Neural cell (in vitro differentiated cells): ENCODE results near the gene ANKRD63. TPM values are rescaled to one million over a fixed set of nuclear protein-coding genes. Genes with fewer than 3 reads are reported as not detected.
A peak's percentile ranks its signal among the peaks of the same experiment; 100 is the strongest.

ENCODE experiments used
- H2AFZ ChIP-seq: fragments of 200-600, 300-800 bp; sonication (generic), shearing (Covaris generic); 2 replicates; pipeline ENCODE4 v1.6.0; 2014; ENCODE audit warnings: low read depth, mild to moderate bottlenecking, antibody characterized with exemption, low read length, moderate library complexity
- H3F3A ChIP-seq: fragments of 200-600 bp; shearing (Covaris generic); 2 replicates; pipeline ENCODE4 v1.6.1; 2016; ENCODE audit warnings: mild to moderate bottlenecking, moderate library complexity, mixed read lengths, antibody characterized with exemption, low read length; ENCODE audit not compliant: insufficient read depth, poor library complexity, severe bottlenecking
- H3K27ac ChIP-seq: fragments of 200-600, 300-800 bp; sonication (generic), shearing (Covaris generic); 2 replicates; pipeline ENCODE4 v1.5.1; 2014; ENCODE audit warnings: mild to moderate bottlenecking, low read length, moderate library complexity
- H3K27me3 ChIP-seq: fragments of 300-800, 200-600 bp; sonication (generic), shearing (Covaris generic); 2 replicates; pipeline ENCODE4 v1.6.0; 2014; ENCODE audit warnings: mild to moderate bottlenecking, low read depth, low read length, moderate library complexity; ENCODE audit not compliant: insufficient read depth
- H3K36me3 ChIP-seq: fragments of 300-800, 200-600 bp; sonication (generic), shearing (Covaris generic); 2 replicates; pipeline ENCODE4 v1.5.1; 2014; ENCODE audit warnings: mild to moderate bottlenecking, antibody characterized with exemption, low read length, moderate library complexity; ENCODE audit not compliant: insufficient read depth
- H3K4me2 ChIP-seq: fragments of 300-800, 200-600 bp; sonication (generic), shearing (Covaris generic); 2 replicates; pipeline ENCODE4 v1.6.0; 2014; ENCODE audit warnings: mild to moderate bottlenecking, low read length
- H3K4me3 ChIP-seq: fragments of 300-800, 200-600 bp; sonication (generic), shearing (Covaris generic); 2 replicates; pipeline ENCODE4 v1.5.1; 2014; ENCODE audit warnings: mild to moderate bottlenecking, low read length, moderate library complexity
- H3K79me2 ChIP-seq: fragments of 200-600 bp; shearing (Covaris generic); replicated peaks from 2 replicates; pipeline ENCODE4 v1.6.0; 2014; ENCODE audit warnings: mild to moderate bottlenecking, low read length, moderate library complexity; ENCODE audit not compliant: insufficient read depth
- H3K9ac ChIP-seq: fragments of 300-800, 200-600 bp; sonication (generic), shearing (Covaris generic); 2 replicates; pipeline ENCODE4 v1.6.1; 2016; ENCODE audit warnings: mild to moderate bottlenecking, low read length, mixed read lengths
- H3K9me2 ChIP-seq: fragments of 200-600 bp; shearing (Covaris generic); 2 replicates; pipeline ENCODE4 v1.6.1; 2016; ENCODE audit warnings: mild to moderate bottlenecking, low read length, mixed read lengths; ENCODE audit not compliant: insufficient read depth
- H3K9me3 ChIP-seq: fragments of 200-600, 300-800 bp; sonication (generic), shearing (Covaris generic); 2 replicates; pipeline ENCODE4 v1.6.1; 2016; ENCODE audit warnings: mild to moderate bottlenecking, mixed run types, low read length, moderate library complexity, mixed read lengths
- H4K20me1 ChIP-seq: fragments of 200-600 bp; shearing (Covaris generic); 2 replicates; pipeline ENCODE4 v1.6.1; 2016; ENCODE audit warnings: mild to moderate bottlenecking, mixed run types; ENCODE audit not compliant: insufficient read depth
- CTCF ChIP-seq: fragments of 450-650 bp; IDR thresholded peaks from 2 replicates; pipeline ENCODE4 v1.5.1; 2014; ENCODE audit warnings: antibody characterized with exemption, mild to moderate bottlenecking, moderate library complexity; ENCODE audit not compliant: poor library complexity, severe bottlenecking
- EZH2 ChIP-seq: fragments of 200-600, 300-800 bp; shearing (Covaris generic), sonication (generic); IDR thresholded peaks from 2 replicates; pipeline ENCODE4 v1.6.1; 2014; ENCODE audit warnings: antibody characterized with exemption, low read length, borderline replicate concordance, mild to moderate bottlenecking; ENCODE audit not compliant: insufficient read depth, poor library complexity, severe bottlenecking
- REST ChIP-seq: IDR thresholded peaks from 2 replicates; pipeline ENCODE4 v1.6.1; 2012; ENCODE audit warnings: borderline replicate concordance
- SMC3 ChIP-seq: fragments of 450-650 bp; conservative IDR thresholded peaks from 2 replicates; pipeline ENCODE4 v1.6.1; 2014; ENCODE audit warnings: antibody characterized with exemption, mild to moderate bottlenecking, moderate library complexity; ENCODE audit not compliant: poor library complexity
- polyA plus RNA-seq: library from polyadenylated mRNA; depleted of rRNA; stranded (reverse); fragments of >200 nt; gene quantifications from 2 replicates; pipeline ENCODE4 v1.2.3, GENCODE V29; 2014

Gene ANKRD63
- polyA plus RNA-seq, 1 donor from 2014 or later, result 2.1 TPM

DNA sequence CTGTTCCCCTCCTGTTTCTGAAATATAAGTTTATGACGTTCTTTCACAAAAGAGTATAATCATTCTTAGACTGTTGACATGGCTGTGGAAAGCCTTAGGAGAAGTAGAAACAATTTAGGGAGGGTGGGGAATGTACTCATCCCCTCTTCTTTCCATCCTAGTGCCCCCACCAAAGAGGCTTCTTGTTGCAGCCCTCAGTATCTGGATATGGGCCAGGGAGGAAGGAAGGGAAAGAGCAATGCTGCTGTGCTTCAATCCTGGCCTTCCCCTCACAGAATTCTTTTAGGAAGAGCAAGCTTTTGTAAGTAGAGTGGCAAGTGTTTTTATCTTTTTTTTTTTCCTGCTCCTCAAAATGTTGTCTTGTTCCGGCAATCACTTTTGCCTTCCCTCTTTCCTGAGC is 42.3 kb upstream of the ANKRD63 start:
- Histone ChIP-seq H3K9me3 (no peaks in the 10 kb centered on the region), H3K79me2 (peaks cover 6% of the 10 kb centered on the region), H3K4me2 (peak overlapping the region; percentile 72), H3K36me3 (no peaks in the 10 kb centered on the region), H3K27me3 (no peaks in the 10 kb centered on the region), H2AFZ (no peak overlapping the region), H3K4me3 (peak overlapping the region; percentile 77), H4K20me1 (no peaks in the 10 kb centered on the region), H3F3A (no peaks in the 10 kb centered on the region), H3K9ac (peak overlapping the region; percentile 71), H3K9me2 (no peaks in the 10 kb centered on the region), H3K27ac (no peak overlapping the region)
- TF ChIP-seq CTCF (no peak), EZH2 (no peak), REST (no peak)

DNA sequence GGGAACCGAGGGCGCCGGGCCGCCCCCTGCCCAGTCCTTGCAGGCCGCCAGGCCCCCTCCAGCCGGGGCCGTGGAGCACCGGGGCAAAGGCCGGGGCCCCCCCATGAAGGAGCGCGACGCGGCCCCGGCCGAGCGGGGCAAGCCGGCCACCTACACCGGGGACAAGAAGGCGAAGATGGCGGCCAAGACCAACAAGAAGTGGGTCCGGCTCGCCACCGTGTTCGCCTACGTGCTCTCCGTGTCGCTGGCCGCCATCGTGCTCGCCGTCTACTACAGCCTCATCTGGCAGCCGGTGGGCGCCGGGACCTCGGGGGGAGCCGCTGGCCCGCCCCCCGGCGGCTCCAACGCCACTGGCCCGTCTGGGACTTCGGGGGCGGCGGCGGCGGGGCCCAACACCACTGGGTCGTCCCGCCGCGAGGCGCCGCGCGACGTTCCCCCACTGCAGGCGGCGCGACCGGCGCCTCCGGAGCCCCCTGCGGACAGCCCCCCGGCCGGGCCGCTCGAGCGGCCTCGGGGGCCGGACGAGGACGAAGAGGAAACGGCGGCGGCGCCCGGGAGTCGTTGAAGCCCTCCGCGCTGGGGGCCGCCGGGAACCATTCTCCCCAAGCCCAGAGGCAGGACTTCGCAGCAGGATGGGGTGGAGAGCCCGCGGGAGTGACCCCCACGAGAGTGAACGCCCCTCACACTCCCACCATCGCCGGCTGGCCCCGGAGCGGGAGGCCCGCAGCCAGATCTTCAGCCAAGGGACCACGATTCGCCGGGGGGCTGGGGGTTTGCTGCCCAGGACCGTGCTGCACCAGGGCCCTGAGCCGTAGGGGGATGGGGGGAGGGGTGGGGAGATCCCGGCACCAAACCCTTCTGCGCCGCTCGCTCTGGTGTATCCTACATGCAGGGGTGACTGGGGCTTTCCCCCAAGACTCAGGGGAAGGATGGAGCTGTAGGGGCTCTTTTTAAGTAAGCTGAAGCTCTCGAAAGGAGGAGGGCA is 41.4 kb upstream of the ANKRD63 start:
- Histone ChIP-seq H3K9me2 (no peaks in the 10 kb centered on the region), H3K9me3 (no peaks in the 10 kb centered on the region), H3K9ac (peak overlapping the region; percentile 71), H2AFZ (no peak overlapping the region), H4K20me1 (no peaks in the 10 kb centered on the region), H3K4me2 (peak overlapping the region; percentile 72), H3K79me2 (peaks cover 6% of the 10 kb centered on the region), H3K36me3 (no peaks in the 10 kb centered on the region), H3K27ac (no peak overlapping the region), H3K27me3 (no peaks in the 10 kb centered on the region), H3K4me3 (peak overlapping the region; percentile 77), H3F3A (no peaks in the 10 kb centered on the region)
- TF ChIP-seq CTCF (no peak), SMC3 (peak; percentile 28)
